Measurements from ENCODE around the gene SLC38A11. TPM values are rescaled to one million over a fixed set of nuclear protein-coding genes. Genes with fewer than 3 reads are reported as not detected.

The SLC38A11 gene
- total and polyA plus RNA-seq, 2 of the 13 experiments (the other 11 are each of a cell fraction or from before 2014, with no cell fraction given), result 14.0 to 14.3 TPM

- no peak; the same call in 1 of the 2 replicates for TF ChIP-seq TGIF2 (CRISPR knock-in tag; IDR thresholded peaks at IDR 0.05)
- no peak for TF ChIP-seq RBFOX2 (IDR thresholded peaks at IDR 0.05; ENCODE audit: low read depth, low read length)
- TF ChIP-seq KDM4B (CRISPR knock-in tag; IDR thresholded peaks at IDR 0.05), result no peak
- peak; percentile 57; the same call in 1 of the 2 replicates for TF ChIP-seq TARDBP (CRISPR knock-in tag; IDR thresholded peaks at IDR 0.05)
- no peak for TF ChIP-seq ZNF276 (CRISPR knock-in tag; IDR thresholded peaks at IDR 0.05; ENCODE audit: low read depth)
- no peak for TF ChIP-seq PRDM4 (CRISPR knock-in tag; IDR thresholded peaks at IDR 0.05; ENCODE audit: borderline replicate concordance)
- TF ChIP-seq, protein P1, sequence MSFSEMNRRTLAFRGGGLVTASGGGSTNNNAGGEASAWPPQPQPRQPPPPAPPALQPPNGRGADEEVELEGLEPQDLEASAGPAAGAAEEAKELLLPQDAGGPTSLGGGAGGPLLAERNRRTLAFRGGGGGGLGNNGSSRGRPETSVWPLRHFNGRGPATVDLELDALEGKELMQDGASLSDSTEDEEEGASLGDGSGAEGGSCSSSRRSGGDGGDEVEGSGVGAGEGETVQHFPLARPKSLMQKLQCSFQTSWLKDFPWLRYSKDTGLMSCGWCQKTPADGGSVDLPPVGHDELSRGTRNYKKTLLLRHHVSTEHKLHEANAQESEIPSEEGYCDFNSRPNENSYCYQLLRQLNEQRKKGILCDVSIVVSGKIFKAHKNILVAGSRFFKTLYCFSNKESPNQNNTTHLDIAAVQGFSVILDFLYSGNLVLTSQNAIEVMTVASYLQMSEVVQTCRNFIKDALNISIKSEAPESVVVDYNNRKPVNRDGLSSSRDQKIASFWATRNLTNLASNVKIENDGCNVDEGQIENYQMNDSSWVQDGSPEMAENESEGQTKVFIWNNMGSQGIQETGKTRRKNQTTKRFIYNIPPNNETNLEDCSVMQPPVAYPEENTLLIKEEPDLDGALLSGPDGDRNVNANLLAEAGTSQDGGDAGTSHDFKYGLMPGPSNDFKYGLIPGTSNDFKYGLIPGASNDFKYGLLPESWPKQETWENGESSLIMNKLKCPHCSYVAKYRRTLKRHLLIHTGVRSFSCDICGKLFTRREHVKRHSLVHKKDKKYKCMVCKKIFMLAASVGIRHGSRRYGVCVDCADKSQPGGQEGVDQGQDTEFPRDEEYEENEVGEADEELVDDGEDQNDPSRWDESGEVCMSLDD (CRISPR knock-in tag; IDR thresholded peaks at IDR 0.05; ENCODE audit: borderline replicate concordance), result no peak
- no peak for TF ChIP-seq NR3C1 (CRISPR knock-in tag; IDR thresholded peaks at IDR 0.05)
- TF ChIP-seq, protein P2, sequence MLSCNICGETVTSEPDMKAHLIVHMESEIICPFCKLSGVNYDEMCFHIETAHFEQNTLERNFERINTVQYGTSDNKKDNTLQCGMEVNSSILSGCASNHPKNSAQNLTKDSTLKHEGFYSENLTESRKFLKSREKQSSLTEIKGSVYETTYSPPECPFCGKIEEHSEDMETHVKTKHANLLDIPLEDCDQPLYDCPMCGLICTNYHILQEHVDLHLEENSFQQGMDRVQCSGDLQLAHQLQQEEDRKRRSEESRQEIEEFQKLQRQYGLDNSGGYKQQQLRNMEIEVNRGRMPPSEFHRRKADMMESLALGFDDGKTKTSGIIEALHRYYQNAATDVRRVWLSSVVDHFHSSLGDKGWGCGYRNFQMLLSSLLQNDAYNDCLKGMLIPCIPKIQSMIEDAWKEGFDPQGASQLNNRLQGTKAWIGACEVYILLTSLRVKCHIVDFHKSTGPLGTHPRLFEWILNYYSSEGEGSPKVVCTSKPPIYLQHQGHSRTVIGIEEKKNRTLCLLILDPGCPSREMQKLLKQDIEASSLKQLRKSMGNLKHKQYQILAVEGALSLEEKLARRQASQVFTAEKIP (CRISPR knock-in tag; IDR thresholded peaks at IDR 0.05; ENCODE audit: borderline replicate concordance), result no peak
- no peak for TF ChIP-seq ZNF761 (CRISPR knock-in tag; conservative IDR thresholded peaks at IDR 0.05)
- TF ChIP-seq RFXANK (CRISPR knock-in tag; IDR thresholded peaks at IDR 0.05), result 0 out of 2 replicates have a peak, but pooled peaks have one; percentile 38
- TF ChIP-seq ZNF883 (CRISPR knock-in tag; IDR thresholded peaks at IDR 0.05; ENCODE audit: not compliant biosample characterization), result no peak
- TF ChIP-seq IRF2 (CRISPR knock-in tag; IDR thresholded peaks at IDR 0.05), result no peak
- no peak for TF ChIP-seq STAT5B (CRISPR knock-in tag; IDR thresholded peaks at IDR 0.05)
- no peak for TF ChIP-seq ZNF709 (CRISPR knock-in tag; IDR thresholded peaks at IDR 0.05)
- TF ChIP-seq RFX1 (IDR thresholded peaks at IDR 0.05), result no peak
- TF ChIP-seq ZHX1 (CRISPR knock-in tag; IDR thresholded peaks at IDR 0.05; ENCODE audit: low read depth), result no peak
- no peak for TF ChIP-seq SYNCRIP (IDR thresholded peaks at IDR 0.05; ENCODE audit: insufficient read depth, low read depth, low read length)
Measured at GRCh38 chr2:164913640-164914350, 41.5 kb downstream of the SLC38A11 start (continued).

Measured in HepG2 (cell line).